HUES48 (cell line): ENCODE data around the gene TSPAN32.

Source experiments
- H3K27ac ChIP-seq: one replicate; pipeline ENCODE4 v1.7.0; 2013; ENCODE audit warnings: low read depth, low read length, inconsistent platforms
- H3K27me3 ChIP-seq: 2 replicates; pipeline ENCODE4 v1.6.1; 2013; ENCODE audit warnings: mild to moderate bottlenecking, low read length; ENCODE audit not compliant: control insufficient read depth, insufficient read depth
- H3K36me3 ChIP-seq: 2 replicates; pipeline ENCODE4 v1.6.1; 2013; ENCODE audit warnings: low read length; ENCODE audit not compliant: control insufficient read depth, insufficient read depth
- H3K4me1 ChIP-seq: 2 replicates; pipeline ENCODE4 v1.6.1; 2013; ENCODE audit warnings: mild to moderate bottlenecking, low read length; ENCODE audit not compliant: control insufficient read depth, insufficient read depth
- H3K4me3 ChIP-seq: 2 replicates; pipeline ENCODE4 v1.5.1; 2013; ENCODE audit warnings: mild to moderate bottlenecking, low read depth, low read length
- H3K9ac ChIP-seq: 2 replicates; pipeline ENCODE4 v1.6.1; 2013; ENCODE audit warnings: mild to moderate bottlenecking, low read depth, low read length, moderate library complexity
- H3K9me3 ChIP-seq: 2 replicates; pipeline ENCODE4 v1.6.1; 2013; ENCODE audit warnings: low read length; ENCODE audit not compliant: control insufficient read depth, insufficient read depth

TSPAN32 gene

GRCh38 chr11:2300936-2301630, 730 bp upstream of the TSPAN32 start:
- Histone ChIP-seq H3K4me1 (no peaks in the 10 kb centered on the region), H3K4me3 (no peak overlapping the region), H3K27ac (no peak overlapping the region), H3K36me3 (no peaks in the 10 kb centered on the region), H3K9ac (no peak overlapping the region), H3K9me3 (no peaks in the 10 kb centered on the region), H3K27me3 (no peaks in the 10 kb centered on the region)

GRCh38 chr11:2302306-2302895, 588 bp downstream of the TSPAN32 start:
- H3K9me3 ChIP-seq, result no peaks in the 10 kb centered on the region
- H3K27ac ChIP-seq, result no peak overlapping the region
- no peaks in the 10 kb centered on the region for H3K4me1 ChIP-seq
- H3K27me3 ChIP-seq, result no peaks in the 10 kb centered on the region
- H3K36me3 ChIP-seq, result no peaks in the 10 kb centered on the region
- no peak overlapping the region for H3K4me3 ChIP-seq
- H3K9ac ChIP-seq, result no peak overlapping the region

- H3K4me3 ChIP-seq, result no peak overlapping the region
- H3K9me3 ChIP-seq, result no peaks in the 10 kb centered on the region
- no peaks in the 10 kb centered on the region for H3K36me3 ChIP-seq
- H3K27me3 ChIP-seq, result no peaks in the 10 kb centered on the region
- no peak overlapping the region for H3K9ac ChIP-seq
- no peak overlapping the region for H3K27ac ChIP-seq
- no peaks in the 10 kb centered on the region for H3K4me1 ChIP-seq
Observed at GRCh38 chr11:2302896-2303626, 1.2 kb downstream of the TSPAN32 start.

- no peaks in the 10 kb centered on the region for H3K36me3 ChIP-seq
- H3K9me3 ChIP-seq, result no peaks in the 10 kb centered on the region
- H3K4me3 ChIP-seq, result no peak overlapping the region
- H3K4me1 ChIP-seq, result no peaks in the 10 kb centered on the region
- no peak overlapping the region for H3K27ac ChIP-seq
- H3K9ac ChIP-seq, result no peak overlapping the region
- no peaks in the 10 kb centered on the region for H3K27me3 ChIP-seq
Observed at GRCh38 chr11:2303627-2304505, 2.1 kb downstream of the TSPAN32 start.

- no peak overlapping the region for H3K9ac ChIP-seq
- no peaks in the 10 kb centered on the region for H3K27me3 ChIP-seq
- H3K4me1 ChIP-seq, result no peaks in the 10 kb centered on the region
- H3K9me3 ChIP-seq, result no peaks in the 10 kb centered on the region
- H3K27ac ChIP-seq, result no peak overlapping the region
- no peaks in the 10 kb centered on the region for H3K36me3 ChIP-seq
- no peak overlapping the region for H3K4me3 ChIP-seq
Observed at GRCh38 chr11:2304506-2305139, 2.8 kb downstream of the TSPAN32 start.

GRCh38 chr11:2305140-2305778, 3.4 kb downstream of the TSPAN32 start:
- no peaks in the 10 kb centered on the region for H3K4me1 ChIP-seq
- no peaks in the 10 kb centered on the region for H3K9me3 ChIP-seq
- no peak overlapping the region for H3K9ac ChIP-seq
- H3K27me3 ChIP-seq, result no peaks in the 10 kb centered on the region
- no peak overlapping the region for H3K4me3 ChIP-seq
- H3K27ac ChIP-seq, result no peak overlapping the region
- no peaks in the 10 kb centered on the region for H3K36me3 ChIP-seq

- no peak overlapping the region for H3K9ac ChIP-seq
- no peaks in the 10 kb centered on the region for H3K27me3 ChIP-seq
- H3K36me3 ChIP-seq, result no peaks in the 10 kb centered on the region
- H3K27ac ChIP-seq, result no peak overlapping the region
- no peak overlapping the region for H3K4me3 ChIP-seq
- no peaks in the 10 kb centered on the region for H3K4me1 ChIP-seq
- no peaks in the 10 kb centered on the region for H3K9me3 ChIP-seq
Observed at GRCh38 chr11:2305788-2306451, 4.1 kb downstream of the TSPAN32 start.

GRCh38 chr11:2306452-2306823, 4.6 kb downstream of the TSPAN32 start:
- Histone ChIP-seq H3K9me3 (no peaks in the 10 kb centered on the region), H3K9ac (no peak overlapping the region), H3K27me3 (no peaks in the 10 kb centered on the region), H3K27ac (no peak overlapping the region), H3K4me1 (no peaks in the 10 kb centered on the region), H3K36me3 (no peaks in the 10 kb centered on the region), H3K4me3 (no peak overlapping the region)

- Histone ChIP-seq H3K36me3 (no peaks in the 10 kb centered on the region), H3K9ac (no peak overlapping the region), H3K4me1 (no peaks in the 10 kb centered on the region), H3K27ac (no peak overlapping the region), H3K4me3 (no peak overlapping the region), H3K9me3 (no peaks in the 10 kb centered on the region), H3K27me3 (no peaks in the 10 kb centered on the region)
Observed at GRCh38 chr11:2306877-2307500, 5.2 kb downstream of the TSPAN32 start.
